ENCODE measurements around the gene STK11IP. TPM values are rescaled to one million over a fixed set of nuclear protein-coding genes. Genes with fewer than 3 reads are reported as not detected.

The STK11IP gene
- total RNA-seq, 1 donor from 2014 or later: 32.9 TPM

- no peaks in the 10 kb centered on the region for H3K27me3 Mint-ChIP-seq (ENCODE audit: low read depth)
- peaks cover 41% of the 10 kb centered on the region for H3K4me1 Mint-ChIP-seq
- H3K36me3 Mint-ChIP-seq (ENCODE audit: low read depth): peaks cover 2% of the 10 kb centered on the region
- no peaks in the 10 kb centered on the region for H3K9me3 Mint-ChIP-seq
- no peak overlapping the region for H3K27ac Mint-ChIP-seq (ENCODE audit: unreplicated experiment)
- peak overlapping the region; percentile 62 for H3K4me3 Mint-ChIP-seq
- TF ChIP-seq CTCF (conservative IDR thresholded peaks at IDR 0.05): no peak
- no peak for DNase-seq (ENCODE audit: low read depth, low spot score)
Observed at GRCh38 chr2:219573166-219573565, 24.5 kb upstream of the STK11IP start.

DNA sequence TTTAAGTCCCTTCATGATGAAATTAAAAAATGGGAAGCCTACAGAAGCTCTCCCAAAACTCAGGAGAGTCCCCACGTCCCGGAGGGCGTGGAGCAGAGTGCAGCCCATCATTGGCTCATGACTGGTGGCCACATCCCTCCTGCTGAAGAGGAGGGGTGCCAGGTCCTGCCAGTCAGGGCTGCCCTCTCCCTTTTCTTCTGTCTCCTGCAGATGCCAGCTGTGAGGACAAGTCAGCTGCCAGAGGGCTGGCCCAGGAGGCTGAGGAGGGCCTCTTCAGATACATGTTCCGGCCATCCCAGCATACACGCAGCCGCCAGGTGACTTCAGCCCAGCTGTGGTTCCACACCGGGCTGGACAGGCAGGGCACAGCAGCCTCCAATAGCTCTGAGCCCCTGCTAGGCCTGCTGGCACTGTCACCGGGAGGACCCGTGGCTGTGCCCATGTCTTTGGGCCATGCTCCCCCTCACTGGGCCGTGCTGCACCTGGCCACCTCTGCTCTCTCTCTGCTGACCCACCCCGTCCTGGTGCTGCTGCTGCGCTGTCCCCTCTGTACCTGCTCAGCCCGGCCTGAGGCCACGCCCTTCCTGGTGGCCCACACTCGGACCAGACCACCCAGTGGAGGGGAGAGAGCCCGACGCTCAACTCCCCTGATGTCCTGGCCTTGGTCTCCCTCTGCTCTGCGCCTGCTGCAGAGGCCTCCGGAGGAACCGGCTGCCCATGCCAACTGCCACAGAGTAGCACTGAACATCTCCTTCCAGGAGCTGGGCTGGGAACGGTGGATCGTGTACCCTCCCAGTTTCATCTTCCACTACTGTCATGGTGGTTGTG lies 23.0 kb upstream of the STK11IP start:
- DNase-seq (ENCODE audit: low read depth, low spot score): no peak

DNA sequence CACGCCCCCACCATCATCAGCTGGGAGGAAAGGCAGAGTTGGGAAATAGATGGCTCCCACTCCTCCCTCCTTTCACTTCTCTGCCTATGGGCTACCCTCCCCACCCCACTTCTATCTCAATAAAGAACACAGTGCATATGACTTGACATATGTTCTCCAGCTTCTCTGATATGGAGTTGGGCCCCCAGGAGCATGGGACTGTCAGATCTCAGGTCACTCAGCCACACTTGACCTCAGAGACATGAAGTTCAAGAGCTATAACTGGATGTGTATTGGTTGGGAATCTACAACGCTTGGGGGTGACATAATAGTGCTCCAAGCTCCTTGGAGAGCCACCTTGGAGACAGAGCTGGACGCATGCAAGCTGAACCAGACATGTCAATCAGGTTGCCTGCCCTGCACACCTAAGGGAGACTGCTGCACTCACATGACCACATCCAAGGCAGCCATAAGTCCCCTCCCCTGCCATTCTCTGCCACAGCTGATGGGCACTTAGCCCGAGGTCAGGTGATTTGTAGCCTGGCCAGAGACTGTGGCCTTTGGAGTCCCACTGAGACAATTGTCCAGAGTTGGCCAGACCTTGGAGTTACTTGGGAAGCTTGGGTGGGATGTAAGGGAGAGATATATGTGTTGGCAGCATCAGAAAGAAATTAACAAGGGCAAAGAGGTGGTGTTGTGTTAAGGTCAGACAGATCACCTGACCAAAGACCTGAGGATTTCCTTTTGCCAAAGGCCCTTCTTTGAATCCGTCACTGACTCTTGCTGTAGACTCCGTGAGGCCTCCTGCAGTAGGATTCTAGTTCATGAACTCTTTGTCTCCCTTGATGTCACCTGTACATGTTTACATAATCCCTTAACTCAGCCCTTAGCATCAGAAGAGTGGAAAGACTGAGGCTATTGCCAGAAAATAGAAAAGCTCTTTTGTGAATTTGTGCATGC lies 21.8 kb upstream of the STK11IP start:
- Mint-ChIP-seq H3K27me3 (ENCODE audit: low read depth) (peaks cover 5% of the 10 kb centered on the region), H3K4me3 (peak overlapping the region; percentile 47), H3K4me1 (peaks cover 30% of the 10 kb centered on the region), H3K27ac (ENCODE audit: unreplicated experiment) (peak overlapping the region; percentile 57), H3K36me3 (ENCODE audit: low read depth) (no peaks in the 10 kb centered on the region), H3K9me3 (no peaks in the 10 kb centered on the region)
- TF ChIP-seq CTCF (conservative IDR thresholded peaks at IDR 0.05): no peak
- no peak for DNase-seq (ENCODE audit: low read depth, low spot score)

More for the DNA sequence above, 23.0 kb upstream of the STK11IP start:
- Mint-ChIP-seq H3K36me3 (ENCODE audit: low read depth) (no peaks in the 10 kb centered on the region), H3K4me1 (peaks cover 32% of the 10 kb centered on the region), H3K9me3 (no peaks in the 10 kb centered on the region), H3K4me3 (no peak overlapping the region), H3K27me3 (ENCODE audit: low read depth) (peaks cover 5% of the 10 kb centered on the region), H3K27ac (ENCODE audit: unreplicated experiment) (no peak overlapping the region)
- no peak for TF ChIP-seq CTCF (conservative IDR thresholded peaks at IDR 0.05)

GRCh38 chr2:219576505-219577388 lies 20.9 kb upstream of the STK11IP start:
- no peaks in the 10 kb centered on the region for H3K36me3 Mint-ChIP-seq (ENCODE audit: low read depth)
- TF ChIP-seq CTCF (conservative IDR thresholded peaks at IDR 0.05): no peak
- DNase-seq (ENCODE audit: low read depth, low spot score): peak; percentile 28
- H3K4me1 Mint-ChIP-seq: peaks cover 27% of the 10 kb centered on the region
- no peaks in the 10 kb centered on the region for H3K9me3 Mint-ChIP-seq
- H3K27ac Mint-ChIP-seq (ENCODE audit: unreplicated experiment): no peak overlapping the region
- peaks cover 5% of the 10 kb centered on the region for H3K27me3 Mint-ChIP-seq (ENCODE audit: low read depth)
- peak overlapping the region; percentile 61 for H3K4me3 Mint-ChIP-seq

Measured in neural crest cell (in vitro differentiated cells).